H1 (cell line): ENCODE measurements around the gene NUP210L.

Experiments used
- CTCF ChIP-seq, 3 experiments: IDR thresholded peaks; 1 replicate in 2 of 3; 2 replicates in 1 of 3; pipeline versions ENCODE4 v1.5.1 to v1.6.1; 2011; ENCODE audit warnings: low read length in 3 of 3, mild to moderate bottlenecking in 3 of 3, inconsistent platforms in 2 of 3, low read depth in 1 of 3, moderate library complexity in 1 of 3; ENCODE audit not compliant: insufficient read depth in 1 of 3; ENCODE audit errors: control extremely low read depth in 1 of 3
- EGR1 ChIP-seq: IDR thresholded peaks from 2 replicates; pipeline ENCODE4 v1.6.1; 2011; ENCODE audit warnings: low read depth, low read length, borderline replicate concordance
- EP300 ChIP-seq, 2 experiments: IDR thresholded peaks; 1 replicate in 1 of 2; 2 replicates in 1 of 2; pipeline ENCODE4 v1.6.1; 2011 to 2012; ENCODE audit warnings: low read depth in 2 of 2, low read length in 2 of 2, mild to moderate bottlenecking in 2 of 2, borderline replicate concordance in 1 of 2, inconsistent platforms in 1 of 2, moderate library complexity in 1 of 2
- POLR2AphosphoS5 ChIP-seq: IDR thresholded peaks from 2 replicates; pipeline ENCODE4 v1.6.1; 2011; ENCODE audit warnings: low read depth, low read length
- RBBP5 ChIP-seq: IDR thresholded peaks from 2 replicates; pipeline ENCODE4 v1.7.1; 2012; ENCODE audit warnings: low read depth, mild to moderate bottlenecking, inconsistent platforms, low read length, moderate library complexity, borderline replicate concordance
- SAP30 ChIP-seq: fragments of 300-600 bp; sonication (generic); IDR thresholded peaks from 2 replicates; pipeline ENCODE4 v1.7.1; 2012; ENCODE audit warnings: low read length, moderate library complexity, mild to moderate bottlenecking, inconsistent platforms; ENCODE audit not compliant: insufficient read depth, insufficient replicate concordance
- SP2 ChIP-seq: IDR thresholded peaks from 2 replicates; pipeline ENCODE4 v1.6.1; 2012; ENCODE audit warnings: mild to moderate bottlenecking, low read length, inconsistent platforms
- YY1 ChIP-seq: IDR thresholded peaks from 2 replicates; pipeline ENCODE4 v1.6.1; 2011; ENCODE audit warnings: low read depth, mild to moderate bottlenecking, low read length
- ZNF274 ChIP-seq: IDR thresholded peaks from 2 replicates; pipeline ENCODE4 v1.7.0; 2012; ENCODE audit warnings: low read length, borderline replicate concordance; ENCODE audit errors: extremely low read depth

GRCh38 chr1:154199563-154199879, 44.6 kb upstream of the NUP210L start:
- peak in 1 of 3 experiments; percentile 1; a peak in 1 of 4 replicates for TF ChIP-seq CTCF (IDR thresholded peaks at IDR 0.05; ENCODE audit: control extremely low read depth in 1 of 3, insufficient read depth in 1 of 3, low read depth in 1 of 3, low read length in 3 of 3)
- no peak for TF ChIP-seq SAP30
- TF ChIP-seq SP2, result no peak
- TF ChIP-seq YY1, result no peak
- TF ChIP-seq EGR1, result no peak
- TF ChIP-seq RBBP5, result no peak
- no peak for TF ChIP-seq ZNF274
- no peak for TF ChIP-seq POLR2AphosphoS5
- TF ChIP-seq EP300 (IDR thresholded peaks at IDR 0.05; ENCODE audit: borderline replicate concordance in 1 of 2, low read depth in 2 of 2, low read length in 2 of 2), result no peak
